OCI-LY3 (cell line): ENCODE results near the gene MED8.

Source experiments
- H2AFZ ChIP-seq: fragments of 200-600, 300-600 bp; shearing (Covaris generic); 2 replicates; pipeline ENCODE4 v1.6.0; 2014; ENCODE audit warnings: antibody characterized with exemption, low read depth, low read length
- H3K27ac ChIP-seq: fragments of 200-600, 300-600 bp; sonication (generic); 2 replicates; pipeline ENCODE4 v1.5.1; 2014; ENCODE audit warnings: mild to moderate bottlenecking, low read length, moderate library complexity, mixed read lengths
- H3K27me3 ChIP-seq: fragments of 200-600, 300-600 bp; sonication (generic); 2 replicates; pipeline ENCODE4 v1.6.1; 2014; ENCODE audit warnings: low read depth, low read length, mixed read lengths
- H3K36me3 ChIP-seq: fragments of 200-600, 300-600 bp; sonication (generic); replicated peaks from 2 replicates; pipeline ENCODE3; 2014; ENCODE audit warnings: low read depth, low read length, mixed read lengths
- H3K4me1 ChIP-seq: fragments of 300-600, 200-600 bp; sonication (generic); 2 replicates; pipeline ENCODE4 v1.6.1; 2014; ENCODE audit warnings: low read length, mixed read lengths
- H3K4me2 ChIP-seq: fragments of 200-600, 300-600 bp; sonication (generic); 2 replicates; pipeline ENCODE4 v1.6.1; 2014; ENCODE audit warnings: low read length, mixed read lengths
- H3K4me3 ChIP-seq: fragments of 300-600, 200-600 bp; sonication (generic); 2 replicates; pipeline ENCODE4 v1.5.1; 2014; ENCODE audit warnings: antibody characterized with exemption, mild to moderate bottlenecking, low read length, moderate library complexity
- H3K79me2 ChIP-seq: fragments of 300-600, 200-600 bp; shearing (Covaris generic); 2 replicates; pipeline ENCODE4 v1.6.1; 2014; ENCODE audit warnings: mild to moderate bottlenecking, low read length, mixed read lengths
- H3K9ac ChIP-seq: fragments of 300-600, 200-600 bp; shearing (Covaris generic); 2 replicates; pipeline ENCODE4 v1.6.0; 2014; ENCODE audit warnings: mild to moderate bottlenecking, low read length, moderate library complexity
- H3K9me3 ChIP-seq: fragments of 200-600, 300-600 bp; shearing (Covaris generic); 2 replicates; pipeline ENCODE4 v1.6.1; 2014; ENCODE audit warnings: low read length, mixed read lengths; ENCODE audit not compliant: insufficient read depth
- H4K20me1 ChIP-seq: fragments of 200-600, 300-600 bp; sonication (generic); 2 replicates; pipeline ENCODE4 v1.6.1; 2016; ENCODE audit warnings: low read length, mixed read lengths; ENCODE audit not compliant: insufficient read depth
- EZH2phosphoT487 ChIP-seq: fragments of 200-600 bp; shearing (Covaris generic); IDR thresholded peaks from 2 replicates; pipeline ENCODE4 v1.6.1; 2018; ENCODE audit warnings: antibody characterized with exemption, mixed run types, low read depth
- TF ChIP-seq, protein P1 (sequence below): fragments of 200-600, 300-600 bp; sonication (generic); IDR thresholded peaks from 2 replicates; pipeline ENCODE4 v1.5.1; 2014; ENCODE audit warnings: antibody characterized with exemption, low read length, low read depth

Gene MED8

GRCh38 chr1:43357251-43357650, 32.3 kb downstream of the MED8 start:
- H3K4me2 ChIP-seq, result no peak overlapping the region

GRCh38 chr1:43354936-43355335, 34.7 kb downstream of the MED8 start:
- no peak overlapping the region for H3K4me3 ChIP-seq
- H3K27ac ChIP-seq, result no peak overlapping the region
- no peaks in the 10 kb centered on the region for H3K9me3 ChIP-seq
- no peak overlapping the region for H2AFZ ChIP-seq
- no peak overlapping the region for H3K4me2 ChIP-seq
- TF ChIP-seq, protein P1, sequence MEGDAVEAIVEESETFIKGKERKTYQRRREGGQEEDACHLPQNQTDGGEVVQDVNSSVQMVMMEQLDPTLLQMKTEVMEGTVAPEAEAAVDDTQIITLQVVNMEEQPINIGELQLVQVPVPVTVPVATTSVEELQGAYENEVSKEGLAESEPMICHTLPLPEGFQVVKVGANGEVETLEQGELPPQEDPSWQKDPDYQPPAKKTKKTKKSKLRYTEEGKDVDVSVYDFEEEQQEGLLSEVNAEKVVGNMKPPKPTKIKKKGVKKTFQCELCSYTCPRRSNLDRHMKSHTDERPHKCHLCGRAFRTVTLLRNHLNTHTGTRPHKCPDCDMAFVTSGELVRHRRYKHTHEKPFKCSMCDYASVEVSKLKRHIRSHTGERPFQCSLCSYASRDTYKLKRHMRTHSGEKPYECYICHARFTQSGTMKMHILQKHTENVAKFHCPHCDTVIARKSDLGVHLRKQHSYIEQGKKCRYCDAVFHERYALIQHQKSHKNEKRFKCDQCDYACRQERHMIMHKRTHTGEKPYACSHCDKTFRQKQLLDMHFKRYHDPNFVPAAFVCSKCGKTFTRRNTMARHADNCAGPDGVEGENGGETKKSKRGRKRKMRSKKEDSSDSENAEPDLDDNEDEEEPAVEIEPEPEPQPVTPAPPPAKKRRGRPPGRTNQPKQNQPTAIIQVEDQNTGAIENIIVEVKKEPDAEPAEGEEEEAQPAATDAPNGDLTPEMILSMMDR, result no peak
- no peak for TF ChIP-seq EZH2phosphoT487
- peaks cover 6% of the 10 kb centered on the region for H3K36me3 ChIP-seq
- peaks cover 7% of the 10 kb centered on the region for H3K4me1 ChIP-seq
- H3K27me3 ChIP-seq, result no peaks in the 10 kb centered on the region
- peaks cover 15% of the 10 kb centered on the region for H3K79me2 ChIP-seq
- no peaks in the 10 kb centered on the region for H4K20me1 ChIP-seq
- no peak overlapping the region for H3K9ac ChIP-seq

More at GRCh38 chr1:43357251-43357650, 32.3 kb downstream of the MED8 start:
- H3K79me2 ChIP-seq, result peaks cover 33% of the 10 kb centered on the region
- H3K9me3 ChIP-seq, result no peaks in the 10 kb centered on the region
- no peak overlapping the region for H3K9ac ChIP-seq
- H4K20me1 ChIP-seq, result no peaks in the 10 kb centered on the region
- H2AFZ ChIP-seq, result no peak overlapping the region
- TF ChIP-seq EZH2phosphoT487, result no peak
- TF ChIP-seq, protein P1, result no peak
- no peak overlapping the region for H3K27ac ChIP-seq
- no peak overlapping the region for H3K4me3 ChIP-seq
- H3K4me1 ChIP-seq, result peaks cover 16% of the 10 kb centered on the region
- H3K36me3 ChIP-seq, result peaks cover 23% of the 10 kb centered on the region
- H3K27me3 ChIP-seq, result no peaks in the 10 kb centered on the region

- peaks cover 2% of the 10 kb centered on the region for H3K36me3 ChIP-seq
- peaks cover 10% of the 10 kb centered on the region for H3K79me2 ChIP-seq
- no peak overlapping the region for H2AFZ ChIP-seq
- H3K4me3 ChIP-seq, result no peak overlapping the region
- no peaks in the 10 kb centered on the region for H4K20me1 ChIP-seq
- no peak for TF ChIP-seq EZH2phosphoT487
- TF ChIP-seq, protein P1, result no peak
- H3K27me3 ChIP-seq, result no peaks in the 10 kb centered on the region
- no peaks in the 10 kb centered on the region for H3K9me3 ChIP-seq
- H3K27ac ChIP-seq, result no peak overlapping the region
- H3K9ac ChIP-seq, result no peak overlapping the region
- H3K4me1 ChIP-seq, result peaks cover 3% of the 10 kb centered on the region; the same call in 1 of the 2 replicates
- H3K4me2 ChIP-seq, result no peak overlapping the region
Measured at GRCh38 chr1:43354471-43354870, 35.1 kb downstream of the MED8 start.

GRCh38 chr1:43352881-43353280, 36.7 kb downstream of the MED8 start:
- H3K79me2 ChIP-seq, result no peaks in the 10 kb centered on the region; the same call in 1 of the 2 replicates
- no peaks in the 10 kb centered on the region for H4K20me1 ChIP-seq
- no peak overlapping the region for H3K4me2 ChIP-seq
- no peaks in the 10 kb centered on the region for H3K27me3 ChIP-seq
- peaks cover 2% of the 10 kb centered on the region; the same call in 1 of the 2 replicates for H3K4me1 ChIP-seq
- TF ChIP-seq EZH2phosphoT487, result no peak
- TF ChIP-seq, protein P1, result no peak
- no peak overlapping the region for H3K9ac ChIP-seq
- no peak overlapping the region for H2AFZ ChIP-seq
- no peak overlapping the region for H3K27ac ChIP-seq
- no peak overlapping the region for H3K4me3 ChIP-seq
- no peaks in the 10 kb centered on the region for H3K36me3 ChIP-seq
- H3K9me3 ChIP-seq, result no peaks in the 10 kb centered on the region
